CD4-positive, alpha-beta T cell treated with Interleukin-1 beta for 1 hour (primary cell): ENCODE measurements around the gene TRIM25.
"Not testable (repeated sequence)": the region's sequence is repeated elsewhere in the genome, so short reads cannot be mapped to it uniquely, and the experiment has no call there.

ENCODE experiments used
- DNase-seq, 2 donors: peaks; one replicate each; pipeline ENCODE4 v3.0.0-alpha.2; 2020 to 2022

The TRIM25 gene

GRCh38 chr17:56913867-56914580, at the start of gene TRIM25:
TRIM25 (minus strand) TSS chr17:56914049; CDS start chr17:56913988, 61 bp downstream.
- peak; percentile 83 to 86 for DNase-seq

- DNase-seq = peak; percentile 90 to 92
These were observed 47.0 kb upstream of the TRIM25 start, which contains the start of gene COIL for GRCh38 chr17:56960596-56961538. COIL (minus strand) TSS chr17:56961050; CDS start chr17:56961019, 31 bp downstream.

- DNase-seq = no peak
These were observed 43.1 kb upstream of the TRIM25 start for GRCh38 chr17:56956992-56957391.

- DNase-seq = no peak
These were observed 35.7 kb upstream of the TRIM25 start for GRCh38 chr17:56949595-56949994.

GRCh38 chr17:56948491-56948890, 34.6 kb upstream of the TRIM25 start:
- no peak for DNase-seq

- no peak for DNase-seq
These were observed 33.9 kb upstream of the TRIM25 start for GRCh38 chr17:56947741-56948140.

- DNase-seq = no peak
These were observed 32.2 kb upstream of the TRIM25 start for GRCh38 chr17:56945938-56946505.

- no peak for DNase-seq
These were observed 29.8 kb upstream of the TRIM25 start for GRCh38 chr17:56943505-56944125.

GRCh38 chr17:56939869-56940484, 26.1 kb upstream of the TRIM25 start:
- peak in 1 of 2 donors; percentile 72 for DNase-seq

GRCh38 chr17:56938206-56938605, 24.4 kb upstream of the TRIM25 start:
- not testable (repeated sequence) for DNase-seq

- DNase-seq = no peak
These were observed 23.8 kb upstream of the TRIM25 start for GRCh38 chr17:56937687-56938086.

- no peak for DNase-seq
These were observed 23.0 kb upstream of the TRIM25 start for GRCh38 chr17:56936697-56937322.

- DNase-seq = no peak
These were observed 21.6 kb upstream of the TRIM25 start for GRCh38 chr17:56935461-56935860.

GRCh38 chr17:56934280-56934679, 20.4 kb upstream of the TRIM25 start:
- no peak for DNase-seq

- DNase-seq = no peak
These were observed 20.0 kb upstream of the TRIM25 start for GRCh38 chr17:56933868-56934267.

GRCh38 chr17:56933151-56933745, 19.4 kb upstream of the TRIM25 start:
- DNase-seq = no peak

- DNase-seq = no peak
These were observed 17.0 kb upstream of the TRIM25 start for GRCh38 chr17:56930739-56931337.

- no peak for DNase-seq
These were observed 15.6 kb upstream of the TRIM25 start for GRCh38 chr17:56929362-56929969.

- no peak for DNase-seq
These were observed 14.7 kb upstream of the TRIM25 start for GRCh38 chr17:56928586-56928985.

GRCh38 chr17:56926704-56927103, 12.9 kb upstream of the TRIM25 start:
- DNase-seq = no peak

GRCh38 chr17:56926270-56926669, 12.4 kb upstream of the TRIM25 start:
- DNase-seq = no peak
